Glutamatergic neuron (in vitro differentiated cells): ENCODE results near the gene SPATA19. TPM values are rescaled to one million over a fixed set of nuclear protein-coding genes. Genes with fewer than 3 reads are reported as not detected.
"Not testable (repeated sequence)": the region's sequence is repeated elsewhere in the genome, so short reads cannot be mapped to it uniquely, and the experiment has no call there.

Experiments
- DNase-seq: peaks from one replicate; pipeline ENCODE4 v3.0.0; 2022
- H3K27ac Mint-ChIP-seq: one replicate; pipeline ENCODE4 v1.8.0; 2020; ENCODE audit warnings: mild to moderate bottlenecking, mixed read lengths, inconsistent platforms; ENCODE audit not compliant: unreplicated experiment
- H3K27me3 Mint-ChIP-seq: one replicate; pipeline ENCODE4 v1.8.0; 2020; ENCODE audit warnings: mild to moderate bottlenecking, moderate library complexity, mixed read lengths, inconsistent platforms; ENCODE audit not compliant: unreplicated experiment
- H3K36me3 Mint-ChIP-seq: one replicate; pipeline ENCODE4 v1.8.0; 2020; ENCODE audit warnings: mild to moderate bottlenecking, mixed read lengths, inconsistent platforms; ENCODE audit not compliant: unreplicated experiment
- H3K4me1 Mint-ChIP-seq: one replicate; pipeline ENCODE4 v1.8.0; 2020; ENCODE audit warnings: mild to moderate bottlenecking, low read depth, mixed read lengths, inconsistent platforms; ENCODE audit not compliant: unreplicated experiment
- H3K4me3 Mint-ChIP-seq: one replicate; pipeline ENCODE4 v1.8.0; 2020; ENCODE audit warnings: mild to moderate bottlenecking, mixed read lengths, inconsistent platforms; ENCODE audit not compliant: unreplicated experiment
- H3K9me3 Mint-ChIP-seq: one replicate; pipeline ENCODE4 v1.8.0; 2020; ENCODE audit warnings: mild to moderate bottlenecking, moderate library complexity, mixed read lengths, inconsistent platforms; ENCODE audit not compliant: unreplicated experiment
- CTCF ChIP-seq: fragments of 200-600 bp; sonication (generic); IDR thresholded peaks from one replicate; pipeline ENCODE4 v1.5.0; 2021; ENCODE audit not compliant: partially characterized antibody, unreplicated experiment
- total RNA-seq: library from RNA; stranded (reverse); fragmentation: NEBNext Ultra II Directional; extraction: Animal tissue kit (Norgen Biotek cat#: 25700); gene quantifications from one replicate; pipeline ENCODE4 v1.2.1, GENCODE V29; 2021; ENCODE audit not compliant: unreplicated experiment

Gene SPATA19
- total RNA-seq, 1 donor from 2014 or later = not detected

DNA sequence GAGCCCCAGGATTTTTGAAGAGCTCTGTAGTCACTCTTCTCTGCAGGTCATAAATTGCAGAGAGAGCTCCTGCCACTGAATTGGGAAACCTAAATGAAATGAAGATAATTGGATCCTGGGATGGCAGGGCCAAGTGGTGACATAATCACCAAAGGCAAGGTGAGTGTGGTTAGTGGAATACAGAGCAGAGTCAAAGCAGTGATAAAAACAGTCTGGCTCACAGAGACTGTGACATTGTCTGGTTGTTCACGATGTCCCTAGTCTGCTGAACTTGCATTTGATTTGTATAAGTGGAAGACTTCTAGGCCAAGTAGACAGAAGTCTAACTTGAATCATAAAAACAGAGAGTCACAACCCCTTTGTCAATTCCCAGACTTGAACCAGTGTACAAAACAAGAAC, 26.8 kb upstream of the SPATA19 start:
- no peak for DNase-seq
- TF ChIP-seq CTCF = no peak
- no peaks in the 10 kb centered on the region for H3K27me3 Mint-ChIP-seq
- H3K27ac Mint-ChIP-seq = no peak overlapping the region
- H3K36me3 Mint-ChIP-seq = peaks cover under 1% of the 10 kb centered on the region
- no peak overlapping the region for H3K4me3 Mint-ChIP-seq
- no peaks in the 10 kb centered on the region for H3K9me3 Mint-ChIP-seq
- H3K4me1 Mint-ChIP-seq = no peaks in the 10 kb centered on the region

- no peak for TF ChIP-seq CTCF
- H3K4me3 Mint-ChIP-seq = no peak overlapping the region
- H3K36me3 Mint-ChIP-seq = no peaks in the 10 kb centered on the region
- no peak for DNase-seq
- no peaks in the 10 kb centered on the region for H3K4me1 Mint-ChIP-seq
- H3K9me3 Mint-ChIP-seq = peaks cover 1% of the 10 kb centered on the region
- no peak overlapping the region for H3K27ac Mint-ChIP-seq
- no peaks in the 10 kb centered on the region for H3K27me3 Mint-ChIP-seq
Observed at GRCh38 chr11:133867456-133867855, 22.1 kb upstream of the SPATA19 start.

DNA sequence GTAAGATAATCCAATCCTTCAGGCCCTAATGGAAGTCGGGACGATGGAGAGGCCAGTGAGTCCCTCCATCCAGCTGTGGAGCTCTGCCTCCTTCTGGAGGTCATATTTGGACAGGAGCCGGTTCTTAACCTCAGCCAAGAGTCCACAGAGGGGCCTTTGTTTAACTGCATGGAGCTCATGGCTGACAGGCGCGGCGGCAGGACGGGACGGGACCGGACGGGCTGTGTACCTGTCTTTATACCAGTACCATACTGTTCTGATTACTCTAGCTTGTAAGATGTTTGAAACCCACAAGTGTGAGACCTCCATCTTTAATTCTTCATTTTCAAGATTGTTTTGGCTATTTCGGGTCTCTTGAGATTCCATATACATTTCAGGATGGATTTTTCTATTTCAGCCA, 20.2 kb upstream of the SPATA19 start:
- no peaks in the 10 kb centered on the region for H3K27me3 Mint-ChIP-seq

GRCh38 chr11:133864756-133865155, 19.4 kb upstream of the SPATA19 start:
- H3K9me3 Mint-ChIP-seq = peaks cover 1% of the 10 kb centered on the region
- DNase-seq = no peak

More for the DNA sequence above, 20.2 kb upstream of the SPATA19 start:
- Mint-ChIP-seq H3K27ac (no peak overlapping the region), H3K4me1 (no peaks in the 10 kb centered on the region), H3K9me3 (peaks cover 1% of the 10 kb centered on the region), H3K4me3 (no peak overlapping the region), H3K36me3 (no peaks in the 10 kb centered on the region)
- DNase-seq = no peak
- TF ChIP-seq CTCF = no peak

DNA sequence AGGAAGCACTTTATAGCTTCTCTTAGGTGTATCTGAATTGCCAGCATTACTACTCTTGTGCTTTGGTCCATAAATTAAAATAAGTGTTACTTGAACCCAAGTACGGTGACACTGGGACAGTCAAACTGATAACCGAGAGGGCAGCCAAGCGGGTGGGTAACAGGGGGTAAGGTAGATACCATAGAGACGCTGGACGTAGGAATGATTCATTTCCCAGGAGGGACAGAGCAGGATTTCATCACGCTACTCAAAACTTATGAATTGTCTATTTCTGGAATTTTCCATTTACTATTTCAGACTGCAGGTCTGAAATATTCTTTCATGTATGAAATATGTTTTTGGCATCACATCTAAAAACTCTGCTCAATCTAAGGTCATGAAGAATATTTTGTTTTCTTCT, 14.8 kb upstream of the SPATA19 start:
- Mint-ChIP-seq H3K27me3 (no peaks in the 10 kb centered on the region), H3K4me1 (no peaks in the 10 kb centered on the region)

More at GRCh38 chr11:133864756-133865155, 19.4 kb upstream of the SPATA19 start:
- Mint-ChIP-seq H3K4me1 (no peaks in the 10 kb centered on the region), H3K27ac (no peak overlapping the region), H3K27me3 (no peaks in the 10 kb centered on the region), H3K4me3 (no peak overlapping the region), H3K36me3 (no peaks in the 10 kb centered on the region)
- TF ChIP-seq CTCF = no peak

GRCh38 chr11:133854330-133854960, 9.1 kb upstream of the SPATA19 start:
- H3K27ac Mint-ChIP-seq, H3K36me3 Mint-ChIP-seq, H3K4me3 Mint-ChIP-seq, H3K27me3 Mint-ChIP-seq, H3K4me1 Mint-ChIP-seq, H3K9me3 Mint-ChIP-seq, DNase-seq: not testable (repeated sequence)

More for the DNA sequence above, 14.8 kb upstream of the SPATA19 start:
- Mint-ChIP-seq H3K27ac (no peak overlapping the region), H3K9me3 (peaks cover 1% of the 10 kb centered on the region), H3K36me3 (no peaks in the 10 kb centered on the region), H3K4me3 (no peak overlapping the region)
- TF ChIP-seq CTCF = no peak
- DNase-seq = no peak
